ENCODE measurements around the gene ZNF280B.

GRCh38 chr22:22469527-22469926 is 39.0 kb downstream of the ZNF280B start:
- TF ChIP-seq CTCF (conservative IDR thresholded peaks at IDR 0.05; ENCODE audit: low read depth, low read length) = no peak
- TF ChIP-seq EZH2 (IDR thresholded peaks at IDR 0.05; ENCODE audit: borderline replicate concordance, low read depth, low read length, poor library complexity, severe bottlenecking) = no peak

Data from A673 (cell line).